Measurements from ENCODE around the gene CTNNBIP1.
A peak's percentile ranks its signal among the peaks of the same experiment; 100 is the strongest.

Gene CTNNBIP1

DNA sequence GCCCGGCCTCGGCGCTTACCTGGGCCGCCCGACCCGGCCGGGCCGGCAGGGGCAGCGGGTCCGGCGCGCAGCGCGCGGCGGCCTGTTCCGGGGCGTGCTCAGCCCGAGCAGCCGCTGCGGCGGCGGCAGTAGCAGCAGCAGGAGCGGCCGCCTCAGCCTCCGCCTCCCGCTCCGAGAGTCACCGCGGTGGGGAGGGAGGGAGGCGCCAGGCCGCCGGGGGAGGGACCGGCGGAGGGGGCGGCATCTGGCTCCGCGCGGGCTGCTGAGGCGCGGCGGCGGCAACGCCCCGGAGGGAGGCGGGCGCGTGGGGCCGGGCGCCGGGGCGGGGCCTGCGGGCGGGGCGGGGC lies at the start of gene CTNNBIP1:
Gene CTNNBIP1 (minus strand): TSS at position 194 of the 347 bp plus-strand sequence. CDS start 38,205 bp downstream, outside the sequence.
- ATAC-seq (ENCODE audit: insufficient read depth, low read depth) (peak; percentile 67), DNase-seq (no peak)
- TF ChIP-seq EZH2 (IDR thresholded peaks at IDR 0.05; ENCODE audit: borderline replicate concordance, low read depth, low read length, severe bottlenecking) = no peak
- no peak for TF ChIP-seq CTCF (IDR thresholded peaks at IDR 0.05; ENCODE audit: borderline replicate concordance, extremely low read depth, low read length, poor library complexity, severe bottlenecking)
- Histone ChIP-seq H3K27ac (ENCODE audit: low read length) (peak within 1 kb of the TSS; percentile 86), H3K9me3 (ENCODE audit: insufficient read depth, low read length, severe bottlenecking) (no peaks in the 10 kb centered on the region), H3K4me3 (ENCODE audit: low read depth in 1 of 2, low read length in 2 of 2) (peak within 1 kb of the TSS; percentile 78 to 96), H3K27me3 (ENCODE audit: insufficient read depth, low read length, poor library complexity) (no peaks in the 10 kb centered on the region), H3K36me3 (ENCODE audit: insufficient read depth, low read length) (no peaks in the 10 kb centered on the region; the same call in 1 of the 2 replicates), H2AFZ (ENCODE audit: low read depth, low read length) (peak within 1 kb of the TSS; percentile 94), H3K4me2 (ENCODE audit: insufficient read depth, low read length) (peak within 1 kb of the TSS; percentile 99), H4K20me1 (ENCODE audit: insufficient read depth, low read length) (peaks cover 3% of the 10 kb centered on the region; the same call in 1 of the 2 replicates), H3K79me2 (ENCODE audit: insufficient read depth, low read length) (peaks cover 7% of the 10 kb centered on the region), H3K4me1 (ENCODE audit: insufficient read depth, low read length) (peaks cover 38% of the 10 kb centered on the region), H3K9ac (ENCODE audit: low read depth, low read length) (peak within 1 kb of the TSS; percentile 78)

DNA sequence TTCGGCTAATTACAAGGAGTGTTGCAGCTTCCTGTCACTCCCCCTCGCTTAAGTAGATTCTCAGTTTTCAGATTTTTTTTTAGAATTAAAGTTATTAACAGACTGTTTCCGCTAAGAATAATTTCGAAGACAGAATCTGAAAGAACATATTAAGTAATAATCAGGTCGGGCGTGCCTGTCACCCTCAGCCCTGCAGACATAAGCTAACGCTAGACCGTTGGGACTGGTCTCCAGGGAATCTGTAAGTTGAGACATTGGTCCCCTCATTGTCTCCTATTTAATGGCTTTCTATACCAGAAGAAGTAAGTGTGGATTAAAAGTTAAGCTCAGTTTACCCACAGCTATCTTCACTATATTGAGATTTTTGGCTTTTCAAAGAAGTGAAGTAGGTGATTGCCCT lies 47.7 kb upstream of the CTNNBIP1 start:
- no peak overlapping the region for H3K9ac ChIP-seq (ENCODE audit: low read depth, low read length)
- no peak overlapping the region for H3K4me3 ChIP-seq (ENCODE audit: low read depth in 1 of 2, low read length in 2 of 2)
- H3K27ac ChIP-seq (ENCODE audit: low read length) = no peak overlapping the region
- H3K36me3 ChIP-seq (ENCODE audit: insufficient read depth, low read length) = no peaks in the 10 kb centered on the region
- no peak overlapping the region for H3K4me2 ChIP-seq (ENCODE audit: insufficient read depth, low read length)
- DNase-seq (no peak), ATAC-seq (ENCODE audit: insufficient read depth, low read depth) (no peak)
- no peaks in the 10 kb centered on the region for H4K20me1 ChIP-seq (ENCODE audit: insufficient read depth, low read length)
- TF ChIP-seq EZH2 (IDR thresholded peaks at IDR 0.05; ENCODE audit: borderline replicate concordance, low read depth, low read length, severe bottlenecking) (no peak), CTCF (IDR thresholded peaks at IDR 0.05; ENCODE audit: borderline replicate concordance, extremely low read depth, low read length, poor library complexity, severe bottlenecking) (no peak)
- no peaks in the 10 kb centered on the region for H3K9me3 ChIP-seq (ENCODE audit: insufficient read depth, low read length, severe bottlenecking)
- no peaks in the 10 kb centered on the region for H3K79me2 ChIP-seq (ENCODE audit: insufficient read depth, low read length)
- H3K27me3 ChIP-seq (ENCODE audit: insufficient read depth, low read length, poor library complexity) = no peaks in the 10 kb centered on the region
- no peaks in the 10 kb centered on the region for H3K4me1 ChIP-seq (ENCODE audit: insufficient read depth, low read length)
- H2AFZ ChIP-seq (ENCODE audit: low read depth, low read length) = no peak overlapping the region

DNA sequence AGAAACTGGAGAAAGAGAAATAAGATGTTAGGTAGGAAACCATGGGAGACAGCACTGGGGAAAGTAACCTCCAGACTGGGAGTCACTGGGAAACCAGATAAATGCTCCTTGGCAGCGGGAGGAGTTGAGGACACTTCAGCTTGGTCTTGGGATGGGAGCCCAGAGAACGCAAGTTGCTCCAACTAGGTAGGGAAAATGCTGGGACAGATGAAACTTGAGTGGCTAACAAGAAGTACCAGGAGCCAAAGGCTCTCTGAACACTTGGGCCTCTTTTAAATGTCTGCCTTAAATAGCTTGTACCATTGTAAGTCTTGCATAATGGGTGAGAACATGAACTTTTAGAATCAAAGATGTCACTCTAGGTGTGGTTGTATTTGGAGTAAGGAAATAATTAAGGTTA lies 36.2 kb upstream of the CTNNBIP1 start:
- no peak overlapping the region for H3K9ac ChIP-seq (ENCODE audit: low read depth, low read length)
- no peak overlapping the region for H3K4me2 ChIP-seq (ENCODE audit: insufficient read depth, low read length)
- H3K79me2 ChIP-seq (ENCODE audit: insufficient read depth, low read length) = peaks cover 34% of the 10 kb centered on the region
- DNase-seq (no peak), ATAC-seq (ENCODE audit: insufficient read depth, low read depth) (no peak)
- peaks cover 30% of the 10 kb centered on the region for H3K4me1 ChIP-seq (ENCODE audit: insufficient read depth, low read length)
- H3K27me3 ChIP-seq (ENCODE audit: insufficient read depth, low read length, poor library complexity) = no peaks in the 10 kb centered on the region
- no peaks in the 10 kb centered on the region for H3K9me3 ChIP-seq (ENCODE audit: insufficient read depth, low read length, severe bottlenecking)
- H3K27ac ChIP-seq (ENCODE audit: low read length) = no peak overlapping the region
- TF ChIP-seq CTCF (IDR thresholded peaks at IDR 0.05; ENCODE audit: borderline replicate concordance, extremely low read depth, low read length, poor library complexity, severe bottlenecking) = no peak
- TF ChIP-seq EZH2 (IDR thresholded peaks at IDR 0.05; ENCODE audit: borderline replicate concordance, low read depth, low read length, severe bottlenecking) = no peak
- no peaks in the 10 kb centered on the region for H4K20me1 ChIP-seq (ENCODE audit: insufficient read depth, low read length)
- no peak overlapping the region for H3K4me3 ChIP-seq (ENCODE audit: low read depth in 1 of 2, low read length in 2 of 2)
- peaks cover 3% of the 10 kb centered on the region; the same call in 1 of the 2 replicates for H3K36me3 ChIP-seq (ENCODE audit: insufficient read depth, low read length)
- H2AFZ ChIP-seq (ENCODE audit: low read depth, low read length) = no peak overlapping the region
